Heart left ventricle (tissue), 13 donors: ENCODE measurements around the gene GPC6.

Experiments used
- POLR2A ChIP-seq, 2 donors: fragments of 450-650 bp; IDR thresholded peaks; one replicate each; pipeline ENCODE4 v1.6.1; 2017; ENCODE audit warnings: antibody characterized with exemption in 2 of 2, mild to moderate bottlenecking in 2 of 2, moderate library complexity in 2 of 2
- TF ChIP-seq, protein P1 (sequence below), 12 donors: fragments of 200-600 bp; sonication (generic) in 4 of 12; IDR thresholded peaks; one replicate each; pipeline versions ENCODE4 v1.5.0 to v1.8.0; 2018 to 2022; ENCODE audit warnings: antibody characterized with exemption in 12 of 12, mild to moderate bottlenecking in 5 of 12
- donor health status: ischemic (EF 13 %, LVEDD 7.1; RV severe dilation, severe dysfunction).
- donor health status: DM: no; HTN: yes; CAD: no.
- donor health status: DM: no; HTN: no; CAD: no.
- donor health status: ischemic (EF 25% LVEDD 6.9; RV normal size, moderate dysfunction).
- donor health status: ischemic (EF 25% LVEDD 5.7; RV mildly dilated, moderate dysfunction).
- donor health status: ischemic (EF 35%, LVEDD 5.7; RV mildly dilated, moderate dysfunction).
- donor health status: nonischemic (EF 11% LVEDD 7.7; RV severe dilation, severe dysfunction).
- donor health status: DM: yes; HTN: yes; CAD: no.
- donor health status: PGD.
- donor health status: ischemic (EF 29% LVEDD 5.4; RV normal size, mild dysfunction).
- donor health status: nonischemic (EF 23%, LVEDD 6.1; RV moderate dilation, normal function).

DNA sequence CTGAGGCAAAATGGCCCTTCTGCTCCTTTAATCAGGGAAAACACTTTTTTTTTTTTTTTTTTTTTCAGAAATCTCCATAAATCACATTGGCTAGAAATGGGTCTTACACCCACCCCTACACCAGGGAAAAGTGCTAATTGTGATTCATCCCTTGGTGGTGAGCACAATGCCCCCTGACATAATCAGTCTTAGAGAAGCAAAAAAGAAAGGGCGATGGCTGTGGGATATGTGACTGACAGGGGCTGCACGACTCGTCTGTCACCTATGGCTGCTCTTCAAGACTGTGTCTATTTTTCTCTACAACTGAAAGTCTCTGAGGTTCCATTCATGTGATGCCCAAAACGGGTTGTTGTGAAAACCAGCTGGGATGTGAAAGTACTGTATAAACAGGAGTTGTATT is 3.6 kb upstream of the GPC6 start:
- TF ChIP-seq, protein P1, sequence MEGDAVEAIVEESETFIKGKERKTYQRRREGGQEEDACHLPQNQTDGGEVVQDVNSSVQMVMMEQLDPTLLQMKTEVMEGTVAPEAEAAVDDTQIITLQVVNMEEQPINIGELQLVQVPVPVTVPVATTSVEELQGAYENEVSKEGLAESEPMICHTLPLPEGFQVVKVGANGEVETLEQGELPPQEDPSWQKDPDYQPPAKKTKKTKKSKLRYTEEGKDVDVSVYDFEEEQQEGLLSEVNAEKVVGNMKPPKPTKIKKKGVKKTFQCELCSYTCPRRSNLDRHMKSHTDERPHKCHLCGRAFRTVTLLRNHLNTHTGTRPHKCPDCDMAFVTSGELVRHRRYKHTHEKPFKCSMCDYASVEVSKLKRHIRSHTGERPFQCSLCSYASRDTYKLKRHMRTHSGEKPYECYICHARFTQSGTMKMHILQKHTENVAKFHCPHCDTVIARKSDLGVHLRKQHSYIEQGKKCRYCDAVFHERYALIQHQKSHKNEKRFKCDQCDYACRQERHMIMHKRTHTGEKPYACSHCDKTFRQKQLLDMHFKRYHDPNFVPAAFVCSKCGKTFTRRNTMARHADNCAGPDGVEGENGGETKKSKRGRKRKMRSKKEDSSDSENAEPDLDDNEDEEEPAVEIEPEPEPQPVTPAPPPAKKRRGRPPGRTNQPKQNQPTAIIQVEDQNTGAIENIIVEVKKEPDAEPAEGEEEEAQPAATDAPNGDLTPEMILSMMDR (IDR thresholded peaks at IDR 0.05) = no peak
- TF ChIP-seq POLR2A (IDR thresholded peaks at IDR 0.05) = no peak
